ENCODE results near the gene ZBTB6.

Gene ZBTB6

GRCh38 chr9:122912964-122913673 lies at the start of gene ZBTB6:
TSS of gene ZBTB6 (minus strand) at chr9:122913323. CDS start at chr9:122912072, 1,251 bp downstream.
- peak; percentile 77 for DNase-seq

DNA sequence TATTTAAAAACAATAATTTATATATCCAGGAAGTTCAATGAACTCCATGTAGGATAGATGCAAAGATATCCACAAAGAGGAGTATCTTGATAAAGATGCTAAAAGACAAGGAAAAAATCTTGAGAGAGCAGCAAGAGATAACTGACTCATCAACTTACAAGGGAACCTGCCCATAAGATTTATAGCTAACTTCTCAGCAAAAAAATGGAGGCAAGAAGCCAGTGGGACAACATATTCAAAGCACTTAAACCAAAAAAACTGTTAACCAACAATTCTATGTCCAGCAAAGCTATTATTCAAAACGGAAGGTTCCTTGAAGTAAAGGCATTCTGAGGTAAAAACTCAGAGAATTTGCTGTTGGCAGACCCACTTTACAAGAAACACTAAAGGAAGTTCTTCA lies 48.0 kb upstream of the ZBTB6 start:
- DNase-seq: no peak

- DNase-seq: no peak
These were observed 42.8 kb upstream of the ZBTB6 start for GRCh38 chr9:122955961-122956360.

- no peak for DNase-seq
These were observed 41.1 kb upstream of the ZBTB6 start for GRCh38 chr9:122954253-122954691.

GRCh38 chr9:122951056-122951455 lies 37.9 kb upstream of the ZBTB6 start:
- no peak for DNase-seq

- no peak for DNase-seq
These were observed 37.1 kb upstream of the ZBTB6 start for GRCh38 chr9:122950263-122950662.

- DNase-seq: no peak
These were observed 36.6 kb upstream of the ZBTB6 start for GRCh38 chr9:122949696-122950095.

DNA sequence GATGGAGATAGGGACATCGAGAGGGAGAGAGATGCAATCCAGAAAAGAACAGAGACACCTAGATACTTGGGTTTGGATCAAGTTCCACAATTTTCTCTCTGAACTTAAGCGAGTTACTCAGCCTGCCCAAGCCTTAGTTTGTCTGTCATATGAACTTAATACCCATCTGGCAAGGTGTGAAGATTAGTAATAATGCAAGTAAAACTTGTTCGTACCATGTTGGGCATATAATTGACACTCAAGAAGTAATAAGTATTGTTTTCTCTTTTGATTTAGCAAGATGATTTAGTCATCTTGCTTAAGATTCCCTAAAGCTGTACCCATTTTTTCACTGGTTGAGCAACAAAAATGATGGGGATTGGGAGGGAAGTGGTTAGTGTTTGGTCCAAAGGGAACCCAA lies 35.2 kb upstream of the ZBTB6 start:
- DNase-seq: no peak

DNA sequence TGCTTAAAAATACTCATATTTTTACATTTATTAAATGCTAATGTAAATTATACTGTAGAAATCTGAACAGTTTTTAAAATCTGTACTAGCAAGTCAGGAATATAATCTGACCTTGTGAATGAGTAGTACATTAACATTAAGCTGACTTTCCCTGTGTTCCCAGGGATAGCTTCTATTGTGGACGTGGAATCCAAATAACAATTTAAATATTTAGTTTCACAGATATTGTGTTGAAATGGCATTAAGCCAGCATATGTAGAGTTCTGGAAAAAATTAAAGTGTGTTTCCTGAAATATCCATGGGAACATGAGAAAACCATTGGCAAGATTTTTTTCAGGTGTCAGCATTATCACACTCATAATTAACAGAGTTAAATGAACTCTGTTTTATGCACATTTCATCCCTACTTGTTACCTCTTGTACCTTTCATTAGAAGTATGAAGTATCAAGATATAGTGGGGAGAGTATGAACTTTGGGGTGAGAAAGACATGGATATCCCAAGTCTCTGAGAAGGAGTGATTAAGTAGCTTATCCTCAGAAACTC lies 33.4 kb upstream of the ZBTB6 start:
- DNase-seq: no peak

DNA sequence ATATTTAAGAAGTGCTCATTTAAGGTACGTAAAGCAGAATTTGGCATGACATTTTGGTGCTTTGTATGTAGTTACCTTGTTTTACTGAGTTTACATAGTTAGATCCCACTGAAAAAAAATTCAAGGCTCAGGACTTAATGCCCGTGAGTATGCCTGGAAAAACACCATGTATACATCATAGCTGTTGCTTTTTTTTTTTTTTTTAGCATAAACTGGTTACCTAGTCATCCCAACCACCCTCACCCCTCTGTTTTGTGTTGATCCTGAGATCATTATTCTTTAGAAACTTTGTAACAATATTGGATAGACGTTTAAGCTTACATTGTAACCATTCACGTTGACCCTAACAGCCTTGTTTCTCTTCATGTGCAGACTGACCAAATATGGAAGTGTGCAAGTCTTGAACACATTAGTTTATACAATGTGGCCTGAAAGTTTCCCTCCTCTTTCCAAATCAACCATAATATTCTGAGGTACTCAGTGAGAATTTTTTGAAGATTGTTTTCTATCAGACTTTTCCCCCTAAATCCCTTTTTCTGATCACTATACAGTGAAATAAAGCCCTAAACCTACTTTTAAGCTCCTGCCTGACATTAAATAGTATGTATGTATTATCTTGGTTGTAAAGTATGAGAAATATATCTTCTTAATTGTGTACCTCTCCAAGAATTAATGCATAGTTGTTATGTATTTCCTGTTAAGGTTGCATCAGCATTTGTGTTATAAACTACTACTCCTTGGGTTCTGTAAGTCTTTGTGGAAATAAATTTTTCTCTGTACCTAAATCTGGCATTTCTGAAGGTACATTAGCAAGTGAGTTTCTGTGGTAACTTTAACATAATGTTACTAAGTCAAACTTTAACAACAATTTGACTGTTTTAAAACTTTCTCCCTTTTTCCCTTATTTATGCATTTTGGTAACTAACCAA lies 32.1 kb upstream of the ZBTB6 start:
- no peak for DNase-seq

GRCh38 chr9:122941582-122942234 lies 28.6 kb upstream of the ZBTB6 start:
- no peak for DNase-seq

DNA sequence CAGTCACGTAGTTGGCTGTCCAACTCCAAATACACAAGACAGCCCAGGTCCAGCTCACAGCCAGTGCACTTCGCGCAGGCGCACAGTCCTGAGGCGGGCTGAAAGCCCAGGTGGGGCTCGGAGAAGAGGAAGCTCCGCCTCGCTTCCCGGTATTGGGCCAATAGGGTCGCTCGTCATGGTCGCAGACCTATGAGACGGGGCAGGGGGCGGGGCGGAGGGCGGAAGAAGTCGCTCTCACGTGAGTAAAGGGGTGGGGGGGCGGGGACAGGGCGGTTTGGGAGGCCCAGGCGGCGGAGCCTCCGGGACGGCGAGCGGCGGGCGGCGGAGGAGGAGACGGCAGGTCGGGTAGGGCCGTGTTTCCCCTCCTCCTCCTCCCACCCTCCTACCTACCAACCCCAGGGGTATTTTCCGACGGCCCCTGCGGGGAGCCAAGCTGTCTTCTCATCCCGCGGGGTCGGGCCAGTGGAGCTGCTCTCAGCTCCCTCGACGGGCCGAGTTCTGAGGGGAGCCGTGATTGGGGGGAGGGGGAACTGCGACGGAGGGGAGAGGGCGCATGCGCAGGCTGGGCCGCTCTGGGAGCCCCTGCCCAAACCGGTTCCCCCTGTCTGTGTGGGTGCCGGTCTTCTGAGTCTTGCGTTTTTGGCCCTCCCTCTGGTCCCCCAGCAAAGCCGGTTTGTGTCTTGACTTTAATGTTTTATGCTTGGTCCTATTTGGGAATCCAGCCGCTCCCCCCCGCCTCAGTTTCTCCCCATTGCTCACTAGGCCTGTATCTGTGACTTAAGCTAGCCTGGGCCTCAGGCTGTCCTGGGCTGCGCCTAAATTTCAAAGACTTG lies 27.8 kb upstream of the ZBTB6 start, which contains the start of gene RABGAP1:
Gene RABGAP1, plus strand, starts transcription at position 272 of the 833 bp plus-strand sequence. CDS start 16,040 bp downstream, outside the sequence.
- DNase-seq: peak; percentile 98

GRCh38 chr9:122940454-122940748 lies 27.3 kb upstream of the ZBTB6 start:
- DNase-seq: no peak

GRCh38 chr9:122939601-122940000 lies 26.5 kb upstream of the ZBTB6 start:
- DNase-seq: no peak

DNA sequence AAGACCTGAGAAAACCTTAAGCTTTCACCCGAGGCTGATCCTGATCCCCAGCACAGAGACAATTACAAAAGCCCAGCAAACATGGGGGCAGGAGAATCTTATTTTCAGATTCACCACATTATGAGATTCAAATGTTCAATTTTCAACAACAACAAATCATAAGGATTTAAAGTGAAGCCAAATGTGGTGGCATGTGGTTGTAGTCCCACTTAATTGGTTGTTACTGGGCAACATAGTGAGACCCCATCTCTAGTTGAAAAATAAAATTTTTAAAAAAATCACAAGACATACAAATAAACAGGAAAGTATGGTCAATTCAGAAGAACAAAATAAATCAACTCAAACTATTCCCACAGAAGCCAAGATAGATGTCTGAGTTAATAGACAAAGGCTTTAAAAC lies 23.8 kb upstream of the ZBTB6 start:
- DNase-seq: no peak

GRCh38 chr9:122936464-122936863 lies 23.3 kb upstream of the ZBTB6 start:
- no peak for DNase-seq

DNA sequence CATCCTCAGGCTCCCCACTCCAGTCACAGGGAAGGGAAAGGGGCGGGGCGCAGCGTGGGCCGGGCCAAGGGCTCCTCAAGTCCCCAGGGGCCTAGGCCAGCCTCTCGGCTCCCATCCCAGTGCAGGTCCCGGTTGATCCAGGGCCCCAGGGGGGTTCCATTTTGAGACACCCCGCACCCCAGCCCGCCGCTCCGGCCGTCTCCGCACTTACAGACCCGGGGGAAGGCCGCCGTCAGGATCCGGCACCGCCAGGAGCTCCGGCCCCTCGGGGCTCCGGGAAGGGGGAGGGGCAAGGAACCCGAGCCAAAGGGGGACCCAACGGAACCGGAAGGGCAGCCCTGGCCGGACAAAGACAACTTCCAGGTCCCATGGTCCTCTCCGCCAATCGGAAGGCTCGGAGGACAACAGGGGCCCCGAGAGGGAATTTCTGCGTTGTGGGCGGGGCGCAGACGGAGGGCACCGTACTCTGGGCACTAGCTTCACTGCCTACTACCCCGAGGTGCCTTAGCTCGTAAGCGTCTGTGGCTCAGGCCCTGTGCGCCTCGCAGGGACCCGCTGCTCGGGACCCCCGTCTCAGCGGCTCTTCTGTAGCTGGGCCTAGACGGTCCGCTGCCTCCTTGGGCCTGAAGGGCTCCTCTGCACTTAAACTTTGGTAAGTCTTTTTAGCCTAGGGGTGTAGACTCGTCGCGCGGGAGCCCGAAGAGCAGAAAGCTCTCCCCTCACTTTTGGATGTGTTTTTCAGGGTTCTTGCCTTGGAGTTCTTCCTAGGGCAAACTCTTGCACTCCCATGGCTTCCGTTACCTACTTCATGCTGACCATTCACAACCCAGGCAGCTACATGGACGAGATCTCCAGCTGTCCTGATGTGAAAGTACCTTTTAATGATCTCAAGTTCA lies 18.4 kb upstream of the ZBTB6 start, which contains the start of gene ZBTB26:
Gene ZBTB26, minus strand, starts transcription at position 287 of the 896 bp plus-strand sequence. CDS start 11,578 bp downstream, outside the sequence.
- peak; percentile 93 for DNase-seq

GRCh38 chr9:122930541-122931225 lies 17.6 kb upstream of the ZBTB6 start:
- no peak for DNase-seq

DNA sequence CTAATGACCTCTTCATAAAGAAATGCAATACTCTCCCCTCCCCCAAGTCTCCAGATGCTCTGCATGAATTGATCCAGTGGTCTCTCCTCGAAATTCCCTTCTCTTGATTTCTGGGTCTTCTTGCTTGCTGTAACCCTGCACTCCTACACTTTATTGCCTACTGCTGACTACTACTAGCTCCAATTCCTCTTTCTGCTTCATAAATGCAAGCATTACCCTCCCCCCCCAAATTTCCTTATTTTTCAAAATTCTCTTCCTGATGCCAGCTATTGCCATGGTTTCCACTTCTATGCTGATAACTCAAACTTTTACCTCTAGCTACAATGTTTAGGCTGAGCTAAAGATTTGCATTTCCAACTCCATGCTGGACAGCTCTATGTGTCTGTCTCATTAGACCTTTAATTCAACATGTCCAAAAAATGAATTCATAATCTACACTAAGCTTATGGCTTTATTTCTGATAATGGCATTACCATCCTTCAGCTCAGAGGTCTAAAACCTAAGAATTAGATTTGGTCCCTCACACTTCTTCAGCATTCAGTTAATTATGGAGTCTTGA lies 16.8 kb upstream of the ZBTB6 start:
- DNase-seq: no peak

- no peak for DNase-seq
These were observed 10.8 kb upstream of the ZBTB6 start for GRCh38 chr9:122923947-122924346.

Measured in CD4-positive, alpha-beta T cell treated with Interleukin-21 for 1 hour (primary cell).